ENCODE measurements around the gene SURF1. TPM values are rescaled to one million over a fixed set of nuclear protein-coding genes. Genes with fewer than 3 reads are reported as not detected.
A peak's percentile ranks its signal among the peaks of the same experiment; 100 is the strongest.

SURF1 gene
- total and polyA plus RNA-seq, 9 of the 15 experiments (the other 6 are each of a cell fraction or from before 2014, with no cell fraction given) = 16.1 to 31.3 (median 20.9) TPM

GRCh38 chr9:133377721-133378216 is 21.5 kb upstream of the SURF1 start:
- peak; percentile 74 for TF ChIP-seq CEBPB (tag; IDR thresholded peaks at IDR 0.05)
- no peak for TF ChIP-seq CEBPG (CRISPR knock-in tag; IDR thresholded peaks at IDR 0.05)
- 0 out of 4 replicates have a peak, but pooled peaks have one; percentile 19 to 31 for TF ChIP-seq CEBPG (tag; conservative IDR thresholded peaks at IDR 0.05 in 1 of 2, IDR thresholded peaks at IDR 0.05 in 1 of 2)
- TF ChIP-seq ZNF584 (CRISPR knock-in tag; IDR thresholded peaks at IDR 0.05; ENCODE audit: low read depth) = no peak
- no peak for TF ChIP-seq NR2C1 (IDR thresholded peaks at IDR 0.05)
- no peak for TF ChIP-seq NR2C1 (tag; IDR thresholded peaks at IDR 0.05)
- TF ChIP-seq MEIS2 (IDR thresholded peaks at IDR 0.05; ENCODE audit: partially characterized antibody) = peak; percentile 7
- 0 out of 4 replicates have a peak, but pooled peaks of 1 of the 2 experiments have one; percentile 17 for TF ChIP-seq MNT (conservative IDR thresholded peaks at IDR 0.05)
- FAIRE-seq (peak; percentile 84), ATAC-seq (no peak), DNase-seq (ENCODE audit: extremely low read depth in 1 of 4, low spot score in 3 of 4) (peak in 1 of 4 experiments; percentile 70)
- in situ Hi-C loops (cut with MboI) = no loop called here
- Histone ChIP-seq H3K79me2 (ENCODE audit: control insufficient read depth, insufficient read depth, low read length) (peaks cover 39% of the 10 kb centered on the region), H3K27ac (ENCODE audit: extremely low read depth, low read depth, low read length) (no peak overlapping the region), H3K9me1 (ENCODE audit: control insufficient read depth, insufficient read depth, low read length) (no peaks in the 10 kb centered on the region), H3K27me3 (ENCODE audit: control insufficient read depth in 2 of 2, insufficient read depth in 2 of 2, low read length in 2 of 2) (no peaks in the 10 kb centered on the region; a peak in 1 of 5 replicates), H3K9me3 (replicated peaks; ENCODE audit: control insufficient read depth, insufficient read depth, low read depth, low read length) (no peaks in the 10 kb centered on the region), H3K4me1 (replicated peaks in 1 of 2; ENCODE audit: control insufficient read depth in 2 of 2, insufficient read depth in 2 of 2, low read length in 2 of 2) (peaks cover 22 to 35% of the 10 kb centered on the region in 2 experiments; a peak in 4 of 5 replicates), H2AFZ (ENCODE audit: low read depth, low read length) (no peak overlapping the region), H3K4me2 (ENCODE audit: insufficient read depth, low read length) (peak overlapping the region; percentile 23; the same call in 1 of the 2 replicates), H3K9ac (ENCODE audit: insufficient read depth in 1 of 2, low read depth in 2 of 2, low read length in 2 of 2) (no peak overlapping the region; a peak in 1 of 4 replicates), H3K36me3 (ENCODE audit: control insufficient read depth, insufficient read depth, low read length) (peaks cover 14% of the 10 kb centered on the region), H4K20me1 (replicated peaks; ENCODE audit: control insufficient read depth, insufficient read depth, low read length) (peaks cover 10% of the 10 kb centered on the region), H3K4me3 (no peak overlapping the region)
- intact Hi-C loops (cut with micrococcal nuclease) = no loop called here
- no TSS peak for BruUV-seq (replicated peaks)
- 30% methylated on average over 6 of the region's 6 CpGs for WGBS (ENCODE audit: insufficient coverage, low coverage, missing lambda C conversion rate)
- POLR2A ChIA-PET = interaction anchor here (0.6 to 8.3 kb wide), 8 partner anchors 9 to 83 kb away, joined by 3 to 81 read pairs (median 6); no protein-coding TSS in a partner anchor
- CTCF ChIA-PET (ENCODE audit: low intra/inter-chr PET ratio) = interaction anchor here (0.7 kb wide), 1 partner anchor 109 kb away, joined by 3 read pairs; no protein-coding TSS in a partner anchor
